K562 (cell line): ENCODE measurements around the gene AKT1S1. TPM values are rescaled to one million over a fixed set of nuclear protein-coding genes. Genes with fewer than 3 reads are reported as not detected.
A peak's percentile ranks its signal among the peaks of the same experiment; 100 is the strongest.

Source experiments
- ARNT ChIP-seq, 2 experiments: fragments of 450-650 bp; IDR thresholded peaks; 2 replicates each; pipeline ENCODE4 v1.6.1; 2016; ENCODE audit warnings: mild to moderate bottlenecking in 1 of 2
- CBX1 ChIP-seq: sonication (generic); IDR thresholded peaks from 2 replicates; pipeline ENCODE4 v1.6.1; 2016; ENCODE audit warnings: antibody characterized with exemption, low read depth, mild to moderate bottlenecking
- GATAD2B ChIP-seq: fragments of 450-650 bp; IDR thresholded peaks from 2 replicates; pipeline ENCODE4 v1.6.1; 2017; ENCODE audit warnings: mild to moderate bottlenecking, borderline replicate concordance
- HMG20A ChIP-seq: fragments of 450-650 bp; formaldehyde crosslinking; conservative IDR thresholded peaks from 2 replicates; pipeline ENCODE4 v1.4.0; 2020; ENCODE audit warnings: mild to moderate bottlenecking, mixed read lengths
- MBD2 ChIP-seq: sonication (generic); IDR thresholded peaks from 2 replicates; pipeline ENCODE4 v1.6.1; 2016; ENCODE audit warnings: low read depth, borderline replicate concordance
- MCM2 ChIP-seq: fragments of 450-650 bp; IDR thresholded peaks from 2 replicates; pipeline ENCODE4 v1.6.1; 2017; ENCODE audit warnings: low read depth, mild to moderate bottlenecking
- MIER1 ChIP-seq: fragments of 450-650 bp; IDR thresholded peaks from 2 replicates; pipeline ENCODE4 v1.6.1; 2016; ENCODE audit warnings: antibody characterized with exemption, mild to moderate bottlenecking, low read depth
- NCOA1 ChIP-seq: fragments of 450-650 bp; IDR thresholded peaks from 2 replicates; pipeline ENCODE4 v1.6.1; 2016; ENCODE audit warnings: low read depth
- NUFIP1 ChIP-seq: fragments of 450-650 bp; IDR thresholded peaks from 2 replicates; pipeline ENCODE4 v1.6.1; 2018; ENCODE audit not compliant: partially characterized antibody
- PML ChIP-seq: IDR thresholded peaks from 2 replicates; pipeline ENCODE4 v1.6.1; 2012; ENCODE audit warnings: low read length, inconsistent platforms
- POLR2G ChIP-seq: fragments of 200-400 bp; formaldehyde crosslinking; IDR thresholded peaks from 2 replicates; pipeline ENCODE4 v1.6.1; 2017; ENCODE audit warnings: low read depth, mild to moderate bottlenecking, antibody characterized with exemption, low read length, moderate library complexity
- POLR3A ChIP-seq: IDR thresholded peaks from 2 replicates; pipeline ENCODE4 v1.6.1; 2011; ENCODE audit warnings: borderline replicate concordance, mild to moderate bottlenecking, moderate library complexity; ENCODE audit not compliant: insufficient read length, insufficient read depth; ENCODE audit errors: extremely low read depth
- RBFOX2 ChIP-seq: fragments of 200-400 bp; formaldehyde crosslinking; IDR thresholded peaks from 2 replicates; pipeline ENCODE4 v1.6.1; 2017; ENCODE audit warnings: low read depth, mild to moderate bottlenecking, low read length, moderate library complexity
- USF2 ChIP-seq: sonication (generic); formaldehyde crosslinking; IDR thresholded peaks from 2 replicates; pipeline ENCODE4 v1.5.0; 2020; ENCODE audit warnings: missing genetic modification reagents
- ZNF77 ChIP-seq: fragments of 250-450 bp; sonication (Bioruptor Pico); IDR thresholded peaks from 2 replicates; pipeline ENCODE4 v1.5.0; 2020
- polyA plus RNA-seq, 8 experiments: library from polyadenylated mRNA; depleted of rRNA in 4 of 8; stranded (reverse) in 5 of 8; unstranded in 3 of 8; fragments of >200 nt; fragmentation: Nextera tagmentation in 2 of 8; fragmentation: Illumina TruSeq in 1 of 8; extraction: Ambion mirVana in 2 of 8; extraction: Trizol in 1 of 8; gene quantifications; 2 replicates each; pipeline versions ENCODE4 v1.2.1 to v1.2.3, GENCODE V29; 2011 to 2014; ENCODE audit warnings: inconsistent platforms in 1 of 8, missing spikeins in 1 of 8
- total RNA-seq, 7 experiments: library from RNA; depleted of rRNA in 6 of 7; stranded (reverse); fragments of >200 nt in 6 of 7; fragmentation: Illumina TruSeq in 2 of 7; extraction: Trizol in 2 of 7; gene quantifications; 2 replicates each; pipeline versions ENCODE4 v1.2.1 to v1.2.3, GENCODE V29; 2011 to 2021; ENCODE audit warnings: low replicate concordance in 1 of 7
- TF ChIP-seq, protein P1 (sequence below): fragments of 450-650 bp; formaldehyde crosslinking; IDR thresholded peaks from 2 replicates; pipeline ENCODE4 v1.4.0; 2020; ENCODE audit warnings: mild to moderate bottlenecking, moderate library complexity
- TF ChIP-seq, protein P2 (sequence below): fragments of 250-450 bp; sonication (Bioruptor Pico); IDR thresholded peaks from 2 replicates; pipeline ENCODE4 v1.8.0; 2021; ENCODE audit warnings: moderate library complexity, mild to moderate bottlenecking, inconsistent platforms
- TF ChIP-seq, protein P3 (sequence below): IDR thresholded peaks from 2 replicates; pipeline ENCODE4 v1.6.1; 2011; ENCODE audit not compliant: insufficient read length; ENCODE audit errors: extremely low read depth
- TF ChIP-seq, protein P4 (sequence below), 2 experiments: fragments of 150-350 bp in 1 of 2; IDR thresholded peaks; 2 replicates each; pipeline ENCODE4 v1.6.1; 2012 to 2016; ENCODE audit warnings: low read depth in 2 of 2, low read length in 2 of 2, mild to moderate bottlenecking in 1 of 2, moderate library complexity in 1 of 2
- TF ChIP-seq, protein P5 (sequence below): sonication (generic); formaldehyde crosslinking; IDR thresholded peaks from 2 replicates; pipeline ENCODE4 v1.8.0; 2022; ENCODE audit warnings: missing genetic modification reagents, mild to moderate bottlenecking, moderate library complexity, borderline replicate concordance

Gene AKT1S1
- total and polyA plus RNA-seq, 9 of the 15 experiments (the other 6 are each of a cell fraction or from before 2014, with no cell fraction given) = 1.2 to 50.3 (median 17.1) TPM

- TF ChIP-seq GATAD2B = no peak
- no peak for TF ChIP-seq NUFIP1
- peak; percentile 38 for TF ChIP-seq POLR2G
- no peak for TF ChIP-seq HMG20A (CRISPR knock-in tag)
- TF ChIP-seq MCM2 = no peak
- TF ChIP-seq, protein P1, sequence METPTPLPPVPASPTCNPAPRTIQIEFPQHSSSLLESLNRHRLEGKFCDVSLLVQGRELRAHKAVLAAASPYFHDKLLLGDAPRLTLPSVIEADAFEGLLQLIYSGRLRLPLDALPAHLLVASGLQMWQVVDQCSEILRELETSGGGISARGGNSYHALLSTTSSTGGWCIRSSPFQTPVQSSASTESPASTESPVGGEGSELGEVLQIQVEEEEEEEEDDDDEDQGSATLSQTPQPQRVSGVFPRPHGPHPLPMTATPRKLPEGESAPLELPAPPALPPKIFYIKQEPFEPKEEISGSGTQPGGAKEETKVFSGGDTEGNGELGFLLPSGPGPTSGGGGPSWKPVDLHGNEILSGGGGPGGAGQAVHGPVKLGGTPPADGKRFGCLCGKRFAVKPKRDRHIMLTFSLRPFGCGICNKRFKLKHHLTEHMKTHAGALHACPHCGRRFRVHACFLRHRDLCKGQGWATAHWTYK (CRISPR knock-in tag) = no peak
- no peak for TF ChIP-seq ZNF77 (CRISPR knock-in tag)
- TF ChIP-seq MIER1 = no peak
- 0 out of 2 replicates have a peak, but pooled peaks have one; percentile 6 for TF ChIP-seq MBD2
- TF ChIP-seq PML = peak; percentile 10; the same call in 1 of the 2 replicates
- TF ChIP-seq, protein P2, sequence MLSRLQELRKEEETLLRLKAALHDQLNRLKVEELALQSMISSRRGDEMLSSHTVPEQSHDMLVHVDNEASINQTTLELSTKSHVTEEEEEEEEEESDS (CRISPR knock-in tag) = no peak
- TF ChIP-seq, protein P3, sequence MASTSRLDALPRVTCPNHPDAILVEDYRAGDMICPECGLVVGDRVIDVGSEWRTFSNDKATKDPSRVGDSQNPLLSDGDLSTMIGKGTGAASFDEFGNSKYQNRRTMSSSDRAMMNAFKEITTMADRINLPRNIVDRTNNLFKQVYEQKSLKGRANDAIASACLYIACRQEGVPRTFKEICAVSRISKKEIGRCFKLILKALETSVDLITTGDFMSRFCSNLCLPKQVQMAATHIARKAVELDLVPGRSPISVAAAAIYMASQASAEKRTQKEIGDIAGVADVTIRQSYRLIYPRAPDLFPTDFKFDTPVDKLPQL = no peak
- TF ChIP-seq, protein P4, sequence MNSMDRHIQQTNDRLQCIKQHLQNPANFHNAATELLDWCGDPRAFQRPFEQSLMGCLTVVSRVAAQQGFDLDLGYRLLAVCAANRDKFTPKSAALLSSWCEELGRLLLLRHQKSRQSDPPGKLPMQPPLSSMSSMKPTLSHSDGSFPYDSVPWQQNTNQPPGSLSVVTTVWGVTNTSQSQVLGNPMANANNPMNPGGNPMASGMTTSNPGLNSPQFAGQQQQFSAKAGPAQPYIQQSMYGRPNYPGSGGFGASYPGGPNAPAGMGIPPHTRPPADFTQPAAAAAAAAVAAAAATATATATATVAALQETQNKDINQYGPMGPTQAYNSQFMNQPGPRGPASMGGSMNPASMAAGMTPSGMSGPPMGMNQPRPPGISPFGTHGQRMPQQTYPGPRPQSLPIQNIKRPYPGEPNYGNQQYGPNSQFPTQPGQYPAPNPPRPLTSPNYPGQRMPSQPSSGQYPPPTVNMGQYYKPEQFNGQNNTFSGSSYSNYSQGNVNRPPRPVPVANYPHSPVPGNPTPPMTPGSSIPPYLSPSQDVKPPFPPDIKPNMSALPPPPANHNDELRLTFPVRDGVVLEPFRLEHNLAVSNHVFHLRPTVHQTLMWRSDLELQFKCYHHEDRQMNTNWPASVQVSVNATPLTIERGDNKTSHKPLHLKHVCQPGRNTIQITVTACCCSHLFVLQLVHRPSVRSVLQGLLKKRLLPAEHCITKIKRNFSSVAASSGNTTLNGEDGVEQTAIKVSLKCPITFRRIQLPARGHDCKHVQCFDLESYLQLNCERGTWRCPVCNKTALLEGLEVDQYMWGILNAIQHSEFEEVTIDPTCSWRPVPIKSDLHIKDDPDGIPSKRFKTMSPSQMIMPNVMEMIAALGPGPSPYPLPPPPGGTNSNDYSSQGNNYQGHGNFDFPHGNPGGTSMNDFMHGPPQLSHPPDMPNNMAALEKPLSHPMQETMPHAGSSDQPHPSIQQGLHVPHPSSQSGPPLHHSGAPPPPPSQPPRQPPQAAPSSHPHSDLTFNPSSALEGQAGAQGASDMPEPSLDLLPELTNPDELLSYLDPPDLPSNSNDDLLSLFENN (IDR thresholded peaks at IDR 0.05; ENCODE audit: low read depth in 2 of 2, low read length in 2 of 2) = no peak
- TF ChIP-seq NCOA1 = no peak
- TF ChIP-seq, protein P5, sequence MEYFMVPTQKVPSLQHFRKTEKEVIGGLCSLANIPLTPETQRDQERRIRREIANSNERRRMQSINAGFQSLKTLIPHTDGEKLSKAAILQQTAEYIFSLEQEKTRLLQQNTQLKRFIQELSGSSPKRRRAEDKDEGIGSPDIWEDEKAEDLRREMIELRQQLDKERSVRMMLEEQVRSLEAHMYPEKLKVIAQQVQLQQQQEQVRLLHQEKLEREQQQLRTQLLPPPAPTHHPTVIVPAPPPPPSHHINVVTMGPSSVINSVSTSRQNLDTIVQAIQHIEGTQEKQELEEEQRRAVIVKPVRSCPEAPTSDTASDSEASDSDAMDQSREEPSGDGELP = peak; percentile 21; the same call in 1 of the 2 replicates
- TF ChIP-seq RBFOX2 = peak; percentile 51
- TF ChIP-seq ARNT (IDR thresholded peaks at IDR 0.05) = no peak
- no peak for TF ChIP-seq USF2 (CRISPR knock-in tag)
- TF ChIP-seq POLR3A = no peak
- TF ChIP-seq CBX1 = no peak
Observed at GRCh38 chr19:49860336-49861102, 16.6 kb downstream of the AKT1S1 start (continued).
